Uterus (tissue), 4 donors: Measurements from ENCODE around the gene CTCF. TPM values are rescaled to one million over a fixed set of nuclear protein-coding genes. Genes with fewer than 3 reads are reported as not detected.

Experiments used
- DNase-seq, 2 donors: peaks; one replicate each; pipeline ENCODE4 v3.0.0-alpha.2; 2019 to 2020
- H3K27ac ChIP-seq, 2 donors: fragments of 200-600 bp; sonication (generic); 1 replicate in 1 of 2; 2 replicates in 1 of 2; pipeline ENCODE4 v1.5.1; 2016 to 2018
- H3K27me3 ChIP-seq, 2 donors: fragments of 200-600 bp; sonication (generic); one replicate each; pipeline ENCODE4 v1.5.1; 2018 to 2019; ENCODE audit warnings: control low read depth in 1 of 2
- H3K36me3 ChIP-seq, 2 donors: fragments of 200-600 bp; sonication (generic); one replicate each; pipeline ENCODE4 v1.5.1; 2019; ENCODE audit warnings: control low read depth in 1 of 2
- H3K4me1 ChIP-seq, 2 donors: fragments of 200-600 bp; sonication (generic); one replicate each; pipeline ENCODE4 v1.5.1; 2018 to 2019; ENCODE audit warnings: control low read depth in 1 of 2
- H3K4me3 ChIP-seq, 2 donors: fragments of 200-600 bp; sonication (generic); 1 replicate in 1 of 2; 2 replicates in 1 of 2; pipeline ENCODE4 v1.5.1; 2018 to 2019; ENCODE audit warnings: mild to moderate bottlenecking in 1 of 2
- H3K9me3 ChIP-seq, 2 donors: fragments of 200-600 bp; sonication (generic); one replicate each; pipeline ENCODE4 v1.5.1; 2019; ENCODE audit warnings: control low read depth in 1 of 2
- CTCF ChIP-seq, 4 experiments: fragments of 200-600 bp in 2 of 4; fragments of 450-650 bp in 2 of 4; sonication (generic) in 2 of 4; IDR thresholded peaks; one replicate each; pipeline ENCODE4 v1.5.1; 2016 to 2019; ENCODE audit warnings: antibody characterized with exemption in 4 of 4, mild to moderate bottlenecking in 2 of 4, moderate library complexity in 1 of 4
- POLR2A ChIP-seq, 2 donors: fragments of 450-650 bp; IDR thresholded peaks; one replicate each; pipeline ENCODE4 v1.6.1; 2016; ENCODE audit warnings: antibody characterized with exemption in 2 of 2, mild to moderate bottlenecking in 1 of 2, moderate library complexity in 1 of 2
- intact Hi-C: fragments of 100-400 bp; cut with DNase I; formaldehyde crosslinking; loops from one replicate; pipeline ENCODE4 v1.15.1; 2023; ENCODE audit warnings: low total_unique reads
- total RNA-seq, 4 donors: library from RNA; depleted of rRNA in 3 of 4; stranded (reverse); fragments of >200 nt in 3 of 4; gene quantifications; one replicate each; pipeline versions ENCODE4 v1.1.0 to v1.2.4, GENCODE V29; 2014 to 2023
- donor health status: DM: yes; HTN: yes; CAD: no.

CTCF gene
- total RNA-seq, 4 donors from 2014 or later, result 24.8 to 54.1 (median 43.7) TPM

GRCh38 chr16:67547423-67548264, 14.7 kb upstream of the CTCF start:
- Histone ChIP-seq H3K27me3 (no peaks in the 10 kb centered on the region), H3K27ac (peak overlapping the region in 1 of 2 donors; percentile 17), H3K4me3 (no peak overlapping the region), H3K4me1 (peaks cover 0 to 12% of the 10 kb centered on the region in 2 donors), H3K36me3 (no peaks in the 10 kb centered on the region), H3K9me3 (no peaks in the 10 kb centered on the region)
- DNase-seq, result peak in 1 of 2 donors; percentile 38
- intact Hi-C loops, result no loop called here
- no peak for TF ChIP-seq POLR2A (IDR thresholded peaks at IDR 0.05)
- TF ChIP-seq CTCF (IDR thresholded peaks at IDR 0.05), result no peak

- intact Hi-C loops, result no loop called here
- DNase-seq, result no peak
These were observed 13.8 kb upstream of the CTCF start for GRCh38 chr16:67548265-67549126.

GRCh38 chr16:67549240-67549639, 13.1 kb upstream of the CTCF start:
- DNase-seq, result no peak
- Histone ChIP-seq H3K4me1 (peaks cover 0 to 14% of the 10 kb centered on the region in 2 donors), H3K27ac (no peak overlapping the region), H3K4me3 (no peak overlapping the region), H3K9me3 (no peaks in the 10 kb centered on the region), H3K27me3 (no peaks in the 10 kb centered on the region), H3K36me3 (no peaks in the 10 kb centered on the region)
- TF ChIP-seq POLR2A (IDR thresholded peaks at IDR 0.05) (no peak), CTCF (IDR thresholded peaks at IDR 0.05) (no peak)
- intact Hi-C loops, result no loop called here

More at GRCh38 chr16:67548265-67549126, 13.8 kb upstream of the CTCF start:
- no peaks in the 10 kb centered on the region for H3K36me3 ChIP-seq
- no peak overlapping the region for H3K4me3 ChIP-seq
- H3K4me1 ChIP-seq, result peaks cover 0 to 14% of the 10 kb centered on the region in 2 donors
- H3K9me3 ChIP-seq, result no peaks in the 10 kb centered on the region
- H3K27ac ChIP-seq, result no peak overlapping the region
- TF ChIP-seq POLR2A (IDR thresholded peaks at IDR 0.05) (no peak), CTCF (IDR thresholded peaks at IDR 0.05) (no peak)
- H3K27me3 ChIP-seq, result no peaks in the 10 kb centered on the region

GRCh38 chr16:67549936-67550335, 12.4 kb upstream of the CTCF start:
- no peaks in the 10 kb centered on the region for H3K9me3 ChIP-seq
- TF ChIP-seq CTCF (IDR thresholded peaks at IDR 0.05), result no peak
- H3K27me3 ChIP-seq, result no peaks in the 10 kb centered on the region
- no peaks in the 10 kb centered on the region for H3K36me3 ChIP-seq
- H3K27ac ChIP-seq, result no peak overlapping the region
- H3K4me1 ChIP-seq, result peaks cover 0 to 14% of the 10 kb centered on the region in 2 donors
- DNase-seq, result no peak
- H3K4me3 ChIP-seq, result no peak overlapping the region
- intact Hi-C loops, result no loop called here

GRCh38 chr16:67551091-67551490, 11.2 kb upstream of the CTCF start:
- no peaks in the 10 kb centered on the region for H3K9me3 ChIP-seq
- intact Hi-C loops, result no loop called here
- H3K27ac ChIP-seq, result no peak overlapping the region
- H3K4me3 ChIP-seq, result no peak overlapping the region
- H3K36me3 ChIP-seq, result no peaks in the 10 kb centered on the region
- H3K27me3 ChIP-seq, result no peaks in the 10 kb centered on the region
- H3K4me1 ChIP-seq, result peaks cover 0 to 12% of the 10 kb centered on the region in 2 donors
- no peak for TF ChIP-seq POLR2A (IDR thresholded peaks at IDR 0.05)
- no peak for TF ChIP-seq CTCF (IDR thresholded peaks at IDR 0.05)
- no peak for DNase-seq
